Upper lobe of right lung (tissue), 1 donor: ENCODE data around the gene SP6. TPM values are rescaled to one million over a fixed set of nuclear protein-coding genes. Genes with fewer than 3 reads are reported as not detected.
A peak's percentile ranks its signal among the peaks of the same experiment; 100 is the strongest.

ENCODE experiments used
- ATAC-seq: fragments of 200-7000 bp; cut with Tn5 transposase; one replicate; pipeline ENCODE4 v1.9.1; 2020; ENCODE audit warnings: mild to moderate bottlenecking, moderate library complexity
- DNase-seq: peaks from one replicate; pipeline ENCODE4 v3.0.0-alpha.2; 2020
- H3K27ac ChIP-seq: fragments of 200-600 bp; one replicate; pipeline ENCODE4 v1.8.0; 2022
- H3K27me3 ChIP-seq: fragments of 200-600 bp; one replicate; pipeline ENCODE4 v1.8.0; 2022; ENCODE audit warnings: mild to moderate bottlenecking
- H3K36me3 ChIP-seq: fragments of 200-600 bp; one replicate; pipeline ENCODE4 v1.8.0; 2022
- H3K4me1 ChIP-seq: fragments of 200-600 bp; one replicate; pipeline ENCODE4 v1.8.0; 2022
- H3K4me3 ChIP-seq: fragments of 200-600 bp; one replicate; pipeline ENCODE4 v1.8.0; 2022; ENCODE audit warnings: mild to moderate bottlenecking
- H3K9me3 ChIP-seq: fragments of 200-600 bp; one replicate; pipeline ENCODE4 v1.8.0; 2022
- CTCF ChIP-seq: fragments of 200-600 bp; IDR thresholded peaks from one replicate; pipeline ENCODE4 v1.8.0; 2022; ENCODE audit warnings: antibody characterized with exemption
- intact Hi-C: fragments of 100-400 bp; cut with DNase I; formaldehyde crosslinking; loops from one replicate; pipeline ENCODE4 v1.11.0; 2022
- total RNA-seq: library from RNA; stranded (reverse); fragmentation: NEBNext Ultra II Directional; extraction: Animal tissue kit (Norgen Biotek cat#: 25700); gene quantifications from one replicate; pipeline ENCODE4 v1.2.1, GENCODE V29; 2021
- donor health status: DM: no; HTN: yes; CAD: no; lungs with severe emphysema.

SP6 gene
- total RNA-seq, 1 donor from 2014 or later, result 8.5 TPM

GRCh38 chr17:47800686-47801085 is 50.3 kb downstream of the SP6 start:
- DNase-seq (no peak), ATAC-seq (peak; percentile 17)
- H3K27ac ChIP-seq, result no peak overlapping the region
- H3K9me3 ChIP-seq, result no peaks in the 10 kb centered on the region
- no peak overlapping the region for H3K4me3 ChIP-seq
- no peaks in the 10 kb centered on the region for H3K36me3 ChIP-seq
- TF ChIP-seq CTCF, result no peak
- H3K4me1 ChIP-seq, result no peaks in the 10 kb centered on the region
- intact Hi-C loops, result no loop called here
- H3K27me3 ChIP-seq, result no peaks in the 10 kb centered on the region

- TF ChIP-seq CTCF, result no peak
- H3K4me1 ChIP-seq, result no peaks in the 10 kb centered on the region
- no peak overlapping the region for H3K4me3 ChIP-seq
- H3K9me3 ChIP-seq, result no peaks in the 10 kb centered on the region
- DNase-seq, result no peak
- H3K27ac ChIP-seq, result no peak overlapping the region
- no peak for ATAC-seq
- H3K36me3 ChIP-seq, result no peaks in the 10 kb centered on the region
- H3K27me3 ChIP-seq, result peaks cover 8% of the 10 kb centered on the region
- intact Hi-C loops, result no loop called here
Measured at GRCh38 chr17:47797797-47798196, 53.2 kb downstream of the SP6 start.

Other genes starting within 250 kb of the SP6 start
- gene KPNB1, start 201.2 kb downstream of the SP6 start, total RNA-seq, result 196 TPM
- 14.7 TPM for gene TBKBP1, start 157.0 kb downstream of the SP6 start, total RNA-seq
- gene TBX21, start 117.9 kb downstream of the SP6 start, total RNA-seq, result 3.9 TPM
- gene OSBPL7, start 29.4 kb downstream of the SP6 start, total RNA-seq, result 14.4 TPM
- gene MRPL10, start 19.6 kb downstream of the SP6 start, total RNA-seq, result 29.2 TPM
- gene LRRC46, start 19.5 kb downstream of the SP6 start, total RNA-seq, result 1.1 TPM
- 30.5 TPM for gene SCRN2, start 9.9 kb downstream of the SP6 start, total RNA-seq
- 16.9 TPM for gene SP2, start 45.1 kb upstream of the SP6 start, total RNA-seq
- 29.4 TPM for gene PNPO, start 90.4 kb upstream of the SP6 start, total RNA-seq
- gene PRR15L, start 106.7 kb upstream of the SP6 start, total RNA-seq, result 47.4 TPM
- 140 TPM for gene CDK5RAP3, start 120.0 kb upstream of the SP6 start, total RNA-seq
- gene COPZ2, start 186.6 kb upstream of the SP6 start, total RNA-seq, result 24.5 TPM
- gene NFE2L1, start 197.2 kb upstream of the SP6 start, total RNA-seq, result 201 TPM